Measurements from ENCODE around the gene OPN4.

The OPN4 gene

GRCh38 chr10:86647773-86648703, 6.3 kb upstream of the OPN4 start:
- no peak for DNase-seq

GRCh38 chr10:86648704-86649427, 5.5 kb upstream of the OPN4 start:
- no peak for DNase-seq

DNA sequence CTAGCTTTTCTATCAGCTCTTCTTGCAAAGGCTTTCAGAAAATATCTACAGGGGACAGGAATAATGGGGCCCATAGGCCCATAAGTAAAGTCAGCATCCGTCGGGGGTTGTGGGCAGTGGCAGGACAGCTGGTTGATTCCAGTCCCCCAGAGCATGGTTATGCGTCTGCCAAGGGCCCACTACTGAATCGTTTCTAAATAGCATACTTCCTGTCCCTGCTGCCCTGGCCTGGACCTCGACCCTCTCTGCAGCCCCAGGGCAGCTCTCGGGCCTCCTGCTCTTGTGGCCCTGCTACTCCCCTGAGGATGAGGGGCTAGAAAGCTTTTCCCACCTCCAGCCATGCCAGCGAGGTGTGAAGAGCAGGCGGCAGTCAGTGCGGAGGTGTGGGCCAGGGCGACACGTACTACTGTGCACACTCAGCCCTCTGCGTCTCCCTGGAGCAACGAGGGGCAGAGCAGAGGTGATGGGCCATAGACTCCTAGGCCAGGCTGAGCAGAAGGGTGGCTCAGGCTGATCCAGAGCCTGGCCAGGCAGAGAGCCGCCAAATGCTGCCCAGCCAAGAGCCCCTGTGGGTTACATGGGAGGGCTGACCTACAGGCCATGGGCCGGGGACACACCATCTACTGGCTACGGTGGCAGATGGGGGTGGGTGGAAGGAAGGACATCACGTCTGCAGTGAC, 4.7 kb upstream of the OPN4 start:
- DNase-seq, result no peak

DNA sequence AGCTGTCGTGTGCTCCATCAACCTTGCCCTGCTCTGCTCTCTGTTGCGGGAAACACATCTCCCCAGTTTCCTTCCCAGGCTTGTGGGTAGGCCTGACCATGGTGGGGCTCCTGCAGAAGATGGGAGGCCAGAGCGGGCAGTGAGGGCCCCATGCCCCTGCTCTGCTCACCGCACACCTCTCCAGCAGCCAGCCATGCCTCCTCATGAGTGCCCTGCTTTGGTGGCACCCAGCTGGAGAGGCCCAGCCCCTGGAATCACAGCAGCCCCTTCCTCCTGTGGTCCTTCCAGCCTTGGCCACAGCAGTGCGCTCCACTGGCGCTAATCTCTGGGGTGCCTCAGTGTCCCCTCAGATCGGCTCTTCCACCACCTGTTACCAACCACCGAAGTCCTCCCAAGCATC, 4.2 kb upstream of the OPN4 start:
- no peak for DNase-seq

DNA sequence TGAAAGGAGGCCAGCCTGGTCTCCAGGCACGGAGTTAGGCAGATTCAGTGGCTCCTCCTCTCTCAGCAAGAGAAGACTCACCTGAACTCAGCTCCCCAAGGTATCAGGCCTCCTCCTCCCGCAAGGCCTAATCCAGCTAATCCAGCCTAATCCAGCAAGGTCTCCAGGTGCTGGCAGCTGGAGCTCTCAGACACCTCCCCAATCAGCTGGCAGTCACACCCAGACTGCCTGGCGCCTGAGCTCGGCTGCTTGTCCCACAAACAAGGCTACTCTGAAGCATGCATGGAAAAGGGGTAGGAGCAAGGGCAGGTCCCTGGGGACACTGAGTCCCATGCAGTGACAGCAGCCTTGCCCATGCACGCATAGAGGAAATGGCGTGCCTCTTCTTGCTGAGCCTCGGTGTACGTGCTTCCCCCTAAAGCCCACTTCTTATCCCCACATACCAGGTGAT, 3.3 kb upstream of the OPN4 start:
- DNase-seq, result no peak

DNA sequence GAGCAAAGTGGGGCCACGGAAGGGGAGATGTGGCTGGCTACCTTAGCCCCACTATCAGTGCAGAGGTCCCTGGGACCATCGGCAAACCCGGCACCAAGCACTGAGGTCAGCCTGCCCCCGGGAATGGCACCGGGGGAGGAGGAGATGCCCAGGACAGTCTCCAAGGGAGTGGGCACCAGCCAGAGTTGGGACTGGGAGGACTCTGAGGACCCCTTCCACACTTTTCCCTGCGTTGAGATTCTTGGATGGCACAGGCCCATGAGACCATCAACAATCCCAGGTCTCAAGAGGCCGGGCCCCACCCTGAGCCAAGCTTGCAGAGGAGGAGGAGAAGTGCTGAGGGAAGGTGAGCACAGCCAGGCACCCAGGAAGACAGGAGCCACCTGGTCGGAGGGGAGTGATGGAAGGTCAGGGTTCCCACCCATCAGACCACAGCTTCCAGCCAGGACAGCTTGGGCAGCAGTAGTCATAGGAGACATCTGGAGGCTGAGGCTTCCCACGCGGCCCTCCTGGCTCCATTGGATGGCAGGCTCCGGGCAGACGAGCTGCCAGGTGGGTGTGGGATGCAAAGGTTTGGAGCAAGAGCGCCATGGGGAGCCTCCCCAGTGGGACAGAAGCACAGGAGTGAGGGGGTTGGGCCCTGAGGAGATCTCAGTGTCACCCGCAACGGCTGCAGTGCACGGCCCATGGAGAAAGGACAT, 2.6 kb upstream of the OPN4 start:
- DNase-seq, result no peak

DNA sequence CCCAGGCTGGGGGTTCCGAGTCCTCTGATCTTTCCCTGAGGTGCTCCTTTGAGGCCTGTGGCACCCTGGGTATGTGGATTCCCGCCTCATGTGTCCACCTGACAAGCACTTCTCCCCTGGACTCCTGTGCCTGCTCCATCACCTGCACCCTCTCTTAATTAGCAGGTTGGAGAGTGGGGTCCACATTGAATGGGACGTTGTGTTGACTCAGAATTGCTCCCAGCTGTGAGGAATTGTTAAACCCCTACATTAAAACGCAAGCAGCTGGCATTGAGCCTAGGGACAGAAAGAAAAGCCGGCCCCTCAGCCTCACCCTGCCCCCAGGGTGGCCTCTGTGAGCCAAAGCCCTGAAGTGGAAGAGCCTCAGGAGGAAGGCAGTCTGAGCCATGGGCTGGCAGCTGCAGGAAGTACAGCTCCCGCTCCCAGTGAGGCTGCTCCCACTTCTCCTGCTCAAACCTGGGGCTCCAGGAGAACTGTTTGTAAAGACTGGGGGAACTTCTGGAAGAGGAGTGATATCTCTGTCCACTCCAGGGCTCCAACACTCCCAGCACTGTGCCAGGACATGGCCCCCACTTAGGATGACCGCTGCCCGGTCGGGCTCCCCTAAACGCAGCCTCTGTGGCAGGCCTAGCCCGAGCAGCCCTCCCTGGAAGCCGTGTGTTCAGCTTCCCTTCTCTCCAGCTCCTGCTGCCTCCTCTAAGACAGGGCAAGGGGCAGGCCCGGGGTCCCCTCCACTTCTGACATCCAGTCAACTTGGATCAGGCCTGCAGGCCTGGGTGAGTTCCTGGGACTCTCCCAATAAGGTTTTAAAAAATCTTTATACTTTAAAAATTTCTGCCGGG, 1.8 kb upstream of the OPN4 start:
- no peak for DNase-seq

- no peak for DNase-seq
These were observed 968 bp upstream of the OPN4 start for GRCh38 chr10:86653379-86653778.

GRCh38 chr10:86653987-86654386, 360 bp upstream of the OPN4 start:
- DNase-seq, result no peak

- DNase-seq, result no peak
These were observed 810 bp downstream of the OPN4 start for GRCh38 chr10:86655173-86655540.

- no peak for DNase-seq
These were observed 1.2 kb downstream of the OPN4 start for GRCh38 chr10:86655596-86655995.

- no peak for DNase-seq
These were observed 2.7 kb downstream of the OPN4 start for GRCh38 chr10:86657011-86657395.

DNA sequence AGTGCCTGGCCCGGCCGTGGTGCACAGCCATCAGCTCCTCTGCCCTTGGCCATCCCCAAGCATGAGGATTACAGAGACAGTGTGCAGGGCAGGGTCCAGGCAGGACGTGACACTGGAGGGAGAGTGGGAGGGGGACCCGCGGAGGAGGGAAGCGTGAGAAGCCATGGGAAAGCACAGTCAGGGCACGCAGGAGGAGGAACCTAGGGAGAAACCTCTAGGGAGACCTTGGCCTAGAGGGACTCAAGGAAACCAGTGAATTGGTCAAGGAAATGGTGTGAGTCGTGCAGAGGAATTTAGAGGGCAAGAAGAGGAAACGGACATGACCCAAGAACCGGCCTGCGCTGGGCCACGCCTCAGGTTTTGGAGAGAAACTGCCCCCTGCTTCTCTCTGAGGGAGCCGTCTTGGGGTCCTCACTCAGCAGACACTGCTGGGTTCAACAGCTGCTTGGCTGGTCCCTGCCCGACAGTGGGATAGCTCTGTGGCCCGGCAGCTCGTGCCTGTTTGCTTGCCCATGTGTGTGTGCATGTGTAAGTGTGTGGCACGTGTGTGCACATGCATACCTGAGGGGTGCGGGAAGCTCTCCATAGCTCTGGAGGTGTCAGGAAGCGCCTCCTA, 3.2 kb downstream of the OPN4 start:
- DNase-seq, result no peak

DNA sequence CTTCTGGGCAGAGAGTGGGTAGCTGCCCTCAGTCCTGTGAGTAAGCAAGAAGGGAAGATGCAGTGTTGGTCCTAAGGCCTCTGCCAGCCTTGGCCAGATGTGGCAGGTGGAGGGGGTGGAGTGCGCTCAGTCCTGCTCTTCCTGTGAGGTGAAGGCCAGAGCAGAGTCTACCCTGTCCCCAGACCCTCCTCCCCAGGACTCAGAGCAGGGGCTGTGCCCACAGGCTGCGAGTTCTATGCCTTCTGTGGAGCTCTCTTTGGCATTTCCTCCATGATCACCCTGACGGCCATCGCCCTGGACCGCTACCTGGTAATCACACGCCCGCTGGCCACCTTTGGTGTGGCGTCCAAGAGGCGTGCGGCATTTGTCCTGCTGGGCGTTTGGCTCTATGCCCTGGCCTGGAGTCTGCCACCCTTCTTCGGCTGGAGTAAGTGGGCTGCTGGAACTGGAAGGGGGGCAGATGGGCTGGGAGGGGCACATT, 4.0 kb downstream of the OPN4 start:
- no peak for DNase-seq

DNA sequence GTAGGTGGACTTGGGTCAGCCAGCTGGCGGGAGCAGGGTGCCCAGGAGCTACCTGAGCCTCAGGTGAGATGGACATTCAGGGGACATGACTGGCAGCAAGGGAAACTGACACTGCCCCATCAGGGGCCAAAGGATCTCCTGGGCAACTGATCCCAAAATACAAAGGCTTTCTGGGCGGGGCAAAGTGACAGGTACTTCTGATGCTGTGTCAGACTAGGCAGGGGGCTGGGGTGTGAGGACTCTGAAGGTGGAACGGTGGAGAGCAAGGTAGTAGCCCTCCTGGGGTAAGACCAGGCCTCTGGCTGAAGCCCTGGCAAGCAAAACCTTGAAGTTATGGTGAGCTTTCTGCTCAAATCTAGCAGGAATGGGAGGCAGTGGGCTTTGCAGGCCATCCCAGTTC, 4.4 kb downstream of the OPN4 start:
- no peak for DNase-seq

GRCh38 chr10:86659161-86659691, 4.9 kb downstream of the OPN4 start:
- DNase-seq, result no peak

- no peak for DNase-seq
These were observed 5.5 kb downstream of the OPN4 start for GRCh38 chr10:86659721-86660453.

- DNase-seq, result no peak
These were observed 7.0 kb downstream of the OPN4 start for GRCh38 chr10:86661161-86662025.
